Lower leg skin (tissue), 4 donors: Measurements from ENCODE around the gene RNASEH1. TPM values are rescaled to one million over a fixed set of nuclear protein-coding genes. Genes with fewer than 3 reads are reported as not detected.
A peak's percentile ranks its signal among the peaks of the same experiment; 100 is the strongest.

Experiments used
- DNase-seq, 2 donors: peaks; one replicate each; pipeline ENCODE4 v3.0.0-alpha.2; 2019; ENCODE audit warnings: low spot score in 2 of 2
- H3K4me3 ChIP-seq: fragments of 200-600 bp; sonication (generic); 2 replicates; pipeline ENCODE4 v1.5.1; 2017; ENCODE audit warnings: mild to moderate bottlenecking, low read depth; ENCODE audit not compliant: poor library complexity, severe bottlenecking
- POLR2A ChIP-seq, 2 donors: fragments of 450-650 bp; IDR thresholded peaks; one replicate each; pipeline ENCODE4 v1.6.1; 2016 to 2017; ENCODE audit warnings: antibody characterized with exemption in 2 of 2, mild to moderate bottlenecking in 1 of 2, moderate library complexity in 1 of 2
- WGBS, 2 donors: methylation state at CpG; one replicate each; pipeline ENCODE4 v1.1.5; 2018; 5-methylcytosine and 5-hydroxymethylcytosine counted together
- intact Hi-C: fragments of 100-400 bp; cut with DNase I; formaldehyde crosslinking; loops from one replicate; pipeline ENCODE4 v1.15.0; 2023; ENCODE audit warnings: low total_unique reads
- total RNA-seq, 4 donors: library from RNA; depleted of rRNA; stranded (reverse); fragments of >200 nt; gene quantifications; one replicate each; pipeline ENCODE4 v1.1.0, GENCODE V29; 2016
- TF ChIP-seq, protein P1 (sequence below), 3 donors: fragments of 450-650 bp; IDR thresholded peaks; one replicate each; pipeline ENCODE4 v1.5.1; 2016; ENCODE audit warnings: antibody characterized with exemption in 3 of 3, mild to moderate bottlenecking in 3 of 3, moderate library complexity in 2 of 3

The RNASEH1 gene
- total RNA-seq, 4 donors from 2014 or later, result 10.7 to 17.1 (median 14.4) TPM

DNA sequence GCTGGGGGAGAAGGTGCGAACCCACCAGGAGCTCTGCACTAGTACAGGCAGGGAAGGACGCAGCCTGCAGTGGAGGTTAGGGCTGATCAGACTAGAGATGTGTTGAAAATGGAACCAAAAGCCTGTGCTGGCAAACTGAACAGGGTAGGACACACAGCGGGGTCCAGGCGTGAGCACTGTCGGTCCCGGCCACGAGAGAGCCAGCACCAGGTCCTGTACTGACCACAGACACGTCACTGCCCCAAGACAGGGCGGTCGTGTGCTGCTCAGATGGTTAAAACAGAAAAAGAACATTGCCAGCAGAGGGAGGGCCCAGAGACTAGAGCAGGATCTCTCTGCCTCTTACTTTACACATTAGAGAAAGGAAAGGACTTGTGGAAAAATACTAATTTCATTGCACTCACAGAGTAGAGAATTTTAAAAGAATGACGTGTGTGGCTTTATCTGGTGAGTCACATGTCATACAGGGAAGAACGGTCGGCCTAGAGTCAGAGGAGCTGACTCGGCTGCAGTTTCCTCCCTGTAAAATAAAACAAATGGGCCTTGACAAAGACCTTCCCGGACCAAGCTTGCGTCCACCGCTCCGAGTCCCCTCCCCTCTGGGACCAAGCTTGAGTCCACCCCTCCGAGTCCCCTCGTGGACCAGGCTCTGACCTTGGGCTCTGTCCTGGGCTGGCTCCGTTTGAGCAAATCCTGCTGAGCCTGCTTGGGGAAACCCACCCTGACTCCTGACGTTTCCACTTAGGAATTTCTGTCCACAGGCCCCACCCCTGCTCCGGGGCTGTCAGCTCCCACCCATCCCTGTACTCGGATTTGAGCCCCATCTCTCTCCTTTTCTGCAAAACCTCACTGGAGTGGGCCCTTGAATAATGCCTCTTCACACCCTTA, 22.1 kb downstream of the RNASEH1 start:
- intact Hi-C loops, result no loop called here
- no peak for TF ChIP-seq POLR2A (IDR thresholded peaks at IDR 0.05)
- TF ChIP-seq, protein P1, sequence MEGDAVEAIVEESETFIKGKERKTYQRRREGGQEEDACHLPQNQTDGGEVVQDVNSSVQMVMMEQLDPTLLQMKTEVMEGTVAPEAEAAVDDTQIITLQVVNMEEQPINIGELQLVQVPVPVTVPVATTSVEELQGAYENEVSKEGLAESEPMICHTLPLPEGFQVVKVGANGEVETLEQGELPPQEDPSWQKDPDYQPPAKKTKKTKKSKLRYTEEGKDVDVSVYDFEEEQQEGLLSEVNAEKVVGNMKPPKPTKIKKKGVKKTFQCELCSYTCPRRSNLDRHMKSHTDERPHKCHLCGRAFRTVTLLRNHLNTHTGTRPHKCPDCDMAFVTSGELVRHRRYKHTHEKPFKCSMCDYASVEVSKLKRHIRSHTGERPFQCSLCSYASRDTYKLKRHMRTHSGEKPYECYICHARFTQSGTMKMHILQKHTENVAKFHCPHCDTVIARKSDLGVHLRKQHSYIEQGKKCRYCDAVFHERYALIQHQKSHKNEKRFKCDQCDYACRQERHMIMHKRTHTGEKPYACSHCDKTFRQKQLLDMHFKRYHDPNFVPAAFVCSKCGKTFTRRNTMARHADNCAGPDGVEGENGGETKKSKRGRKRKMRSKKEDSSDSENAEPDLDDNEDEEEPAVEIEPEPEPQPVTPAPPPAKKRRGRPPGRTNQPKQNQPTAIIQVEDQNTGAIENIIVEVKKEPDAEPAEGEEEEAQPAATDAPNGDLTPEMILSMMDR (IDR thresholded peaks at IDR 0.05), result peak in 1 of 3 donors; percentile 15
- WGBS, 2 donors, result 10 to 18% methylated on average over 24 of the region's 24 CpGs
- H3K4me3 ChIP-seq, result peak overlapping the region; percentile 3
- DNase-seq, result peak; percentile 47 to 89

DNA sequence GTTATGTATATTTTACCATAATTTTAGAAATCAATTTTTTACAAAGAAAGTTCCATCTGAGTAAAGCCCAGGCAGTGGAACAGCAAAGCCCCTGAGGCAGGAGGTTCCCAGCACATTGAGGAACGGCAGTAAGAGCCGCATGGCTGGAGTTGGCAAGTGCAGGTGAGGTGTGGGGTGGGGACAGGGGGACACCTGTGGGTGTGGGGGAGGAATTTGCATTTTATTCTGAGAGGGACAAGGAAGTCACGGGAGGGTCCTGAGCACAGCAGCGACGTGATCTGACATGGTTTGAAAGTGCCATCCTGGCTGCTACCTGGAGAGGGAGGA, 22.7 kb downstream of the RNASEH1 start:
- no peak for DNase-seq
- 39 to 42% methylated on average over 5 of the region's 5 CpGs for WGBS, 2 donors
- intact Hi-C loops, result no loop called here
- no peak overlapping the region for H3K4me3 ChIP-seq
- TF ChIP-seq POLR2A (IDR thresholded peaks at IDR 0.05), result no peak
- TF ChIP-seq, protein P1 (IDR thresholded peaks at IDR 0.05), result no peak

DNA sequence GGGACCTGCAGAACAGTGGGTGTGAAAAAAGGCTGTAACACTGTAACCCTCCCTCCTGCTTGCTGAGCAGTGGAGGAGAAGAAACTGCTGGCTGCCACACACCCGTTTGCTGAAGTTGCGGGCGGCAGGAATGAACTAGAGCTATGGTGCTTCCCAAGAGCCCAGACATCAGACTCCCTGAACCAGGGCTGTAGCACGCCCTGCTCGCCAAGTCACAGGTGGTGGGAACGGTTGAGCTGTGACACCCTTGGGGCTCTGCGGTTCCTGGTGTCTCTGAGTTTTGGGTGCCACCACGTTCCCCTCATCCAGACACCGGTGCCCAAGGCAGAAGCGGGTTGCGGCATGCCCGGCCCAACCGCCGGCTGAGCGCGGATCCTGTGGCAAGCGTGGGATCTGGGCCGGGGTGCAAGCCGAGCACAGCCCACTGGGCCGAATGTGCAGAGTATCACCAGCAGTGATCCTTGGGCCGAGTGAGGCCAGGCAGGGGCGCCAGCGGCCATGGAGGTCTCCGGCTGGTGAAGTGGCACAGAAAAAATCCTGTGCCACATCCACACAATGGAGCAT, 23.8 kb downstream of the RNASEH1 start:
- WGBS, 2 donors, result 83 to 90% methylated on average over 22 to 24 of the region's 24 CpGs
- TF ChIP-seq, protein P1 (IDR thresholded peaks at IDR 0.05), result no peak
- TF ChIP-seq POLR2A (IDR thresholded peaks at IDR 0.05), result no peak
- intact Hi-C loops, result no loop called here
- peak in 1 of 2 donors; percentile 71 for DNase-seq
- H3K4me3 ChIP-seq, result no peak overlapping the region

DNA sequence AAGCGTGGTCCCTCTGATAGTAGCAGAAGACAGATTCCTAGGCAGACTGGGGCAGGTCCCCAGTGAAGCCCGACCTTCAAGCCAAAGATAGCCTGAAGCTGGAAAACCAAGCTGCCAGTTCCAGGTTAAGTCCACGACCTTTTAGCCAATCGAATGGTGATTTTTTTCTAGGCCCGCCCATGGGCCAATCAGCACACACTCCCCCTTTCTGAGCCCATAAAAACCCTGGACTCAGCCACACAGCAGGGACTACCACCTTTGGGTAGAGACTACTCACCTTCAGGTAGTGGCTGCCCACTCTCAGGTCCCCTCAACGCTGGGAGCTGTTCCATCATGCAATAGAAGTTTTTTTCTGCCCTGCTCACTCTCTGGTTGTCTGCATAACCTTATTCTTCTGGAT, 24.3 kb downstream of the RNASEH1 start:
- intact Hi-C loops, result no loop called here
- TF ChIP-seq, protein P1 (IDR thresholded peaks at IDR 0.05), result no peak
- DNase-seq, result no peak
- no peak overlapping the region for H3K4me3 ChIP-seq
- 90 to 94% methylated on average over 6 of the region's 6 CpGs for WGBS, 2 donors

DNA sequence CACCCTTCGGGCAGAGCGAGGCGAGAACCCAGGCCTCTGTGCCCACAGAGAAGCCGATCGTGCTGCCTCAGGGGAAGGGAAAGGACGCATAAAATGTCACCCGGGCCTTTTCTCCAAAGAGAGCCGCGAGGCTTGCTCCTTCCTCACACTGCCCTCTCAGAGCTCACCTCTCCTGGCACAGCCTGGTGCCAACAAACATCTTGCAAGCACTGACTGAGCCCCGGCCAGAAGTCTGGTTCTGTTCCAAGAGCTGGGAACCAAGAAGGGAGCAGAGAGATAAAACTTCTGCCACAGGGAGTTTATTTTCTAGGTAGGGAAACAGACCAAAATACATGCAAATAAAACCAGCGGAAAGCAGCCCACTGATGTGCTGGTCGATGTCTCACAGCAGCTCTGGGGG, 25.2 kb downstream of the RNASEH1 start:
- no peak for TF ChIP-seq POLR2A (IDR thresholded peaks at IDR 0.05)
- TF ChIP-seq, protein P1 (IDR thresholded peaks at IDR 0.05), result no peak
- no peak for DNase-seq
- no peak overlapping the region for H3K4me3 ChIP-seq
- WGBS, 2 donors, result 48 to 75% methylated on average over 12 of the region's 12 CpGs
- intact Hi-C loops, result no loop called here
